ENCODE measurements around the gene C19orf67.

C19orf67 gene

GRCh38 chr19:14107581-14108461 is 22.2 kb upstream of the C19orf67 start:
- DNase-seq (ENCODE audit: low read depth) = no peak

- DNase-seq (ENCODE audit: low read depth) = no peak
These were observed 21.3 kb upstream of the C19orf67 start for GRCh38 chr19:14106840-14107239.

- DNase-seq (ENCODE audit: low read depth) = no peak
These were observed 20.1 kb upstream of the C19orf67 start for GRCh38 chr19:14105680-14106079.

GRCh38 chr19:14103310-14103709 is 17.7 kb upstream of the C19orf67 start:
- DNase-seq (ENCODE audit: low read depth) = no peak

GRCh38 chr19:14102756-14103155 is 17.2 kb upstream of the C19orf67 start:
- DNase-seq (ENCODE audit: low read depth) = no peak

- no peak for DNase-seq (ENCODE audit: low read depth)
These were observed 16.6 kb upstream of the C19orf67 start for GRCh38 chr19:14102102-14102696.

- no peak for DNase-seq (ENCODE audit: low read depth)
These were observed 15.5 kb upstream of the C19orf67 start for GRCh38 chr19:14101003-14101545.

- DNase-seq (ENCODE audit: low read depth) = no peak
These were observed 12.1 kb upstream of the C19orf67 start for GRCh38 chr19:14097532-14098151.

GRCh38 chr19:14096272-14096992 is 10.8 kb upstream of the C19orf67 start:
- no peak for DNase-seq (ENCODE audit: low read depth)

GRCh38 chr19:14094854-14095253 is 9.3 kb upstream of the C19orf67 start:
- no peak for DNase-seq (ENCODE audit: low read depth)

- DNase-seq (ENCODE audit: low read depth) = no peak
These were observed 7.7 kb upstream of the C19orf67 start for GRCh38 chr19:14093117-14093823.

GRCh38 chr19:14091813-14092462 is 6.4 kb upstream of the C19orf67 start:
- DNase-seq (ENCODE audit: low read depth) = no peak

GRCh38 chr19:14091081-14091812 is 5.7 kb upstream of the C19orf67 start:
- no peak for DNase-seq (ENCODE audit: low read depth)

- no peak for DNase-seq (ENCODE audit: low read depth)
These were observed 5.0 kb upstream of the C19orf67 start, which contains the start of gene SAMD1 for GRCh38 chr19:14090509-14091080. Gene SAMD1 (minus strand): TSS chr19:14090751.

- DNase-seq (ENCODE audit: low read depth) = no peak
These were observed 4.3 kb upstream of the C19orf67 start for GRCh38 chr19:14089662-14090508.

- DNase-seq (ENCODE audit: low read depth) = no peak
These were observed 3.8 kb upstream of the C19orf67 start for GRCh38 chr19:14089412-14089661.

- no peak for DNase-seq (ENCODE audit: low read depth)
These were observed 3.2 kb upstream of the C19orf67 start for GRCh38 chr19:14088634-14089411.

GRCh38 chr19:14086098-14086497 is 515 bp upstream of the C19orf67 start:
- no peak for DNase-seq (ENCODE audit: low read depth)

GRCh38 chr19:14082675-14082960 is 3.0 kb downstream of the C19orf67 start:
- no peak for DNase-seq (ENCODE audit: low read depth)

Data from HS-27A (cell line).